Measurements from ENCODE around the gene WIPF1. TPM values are rescaled to one million over a fixed set of nuclear protein-coding genes. Genes with fewer than 3 reads are reported as not detected.

WIPF1 gene, protein sequence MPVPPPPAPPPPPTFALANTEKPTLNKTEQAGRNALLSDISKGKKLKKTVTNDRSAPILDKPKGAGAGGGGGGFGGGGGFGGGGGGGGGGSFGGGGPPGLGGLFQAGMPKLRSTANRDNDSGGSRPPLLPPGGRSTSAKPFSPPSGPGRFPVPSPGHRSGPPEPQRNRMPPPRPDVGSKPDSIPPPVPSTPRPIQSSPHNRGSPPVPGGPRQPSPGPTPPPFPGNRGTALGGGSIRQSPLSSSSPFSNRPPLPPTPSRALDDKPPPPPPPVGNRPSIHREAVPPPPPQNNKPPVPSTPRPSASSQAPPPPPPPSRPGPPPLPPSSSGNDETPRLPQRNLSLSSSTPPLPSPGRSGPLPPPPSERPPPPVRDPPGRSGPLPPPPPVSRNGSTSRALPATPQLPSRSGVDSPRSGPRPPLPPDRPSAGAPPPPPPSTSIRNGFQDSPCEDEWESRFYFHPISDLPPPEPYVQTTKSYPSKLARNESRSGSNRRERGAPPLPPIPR
- polyA plus RNA-seq (2011; rRNA removed), result 27.1 and 34.9 TPM in 2 replicates
- 19.5 TPM in 2 replicates for polyA minus RNA-seq (2011; rRNA and poly(A)+ RNA removed)

DNA sequence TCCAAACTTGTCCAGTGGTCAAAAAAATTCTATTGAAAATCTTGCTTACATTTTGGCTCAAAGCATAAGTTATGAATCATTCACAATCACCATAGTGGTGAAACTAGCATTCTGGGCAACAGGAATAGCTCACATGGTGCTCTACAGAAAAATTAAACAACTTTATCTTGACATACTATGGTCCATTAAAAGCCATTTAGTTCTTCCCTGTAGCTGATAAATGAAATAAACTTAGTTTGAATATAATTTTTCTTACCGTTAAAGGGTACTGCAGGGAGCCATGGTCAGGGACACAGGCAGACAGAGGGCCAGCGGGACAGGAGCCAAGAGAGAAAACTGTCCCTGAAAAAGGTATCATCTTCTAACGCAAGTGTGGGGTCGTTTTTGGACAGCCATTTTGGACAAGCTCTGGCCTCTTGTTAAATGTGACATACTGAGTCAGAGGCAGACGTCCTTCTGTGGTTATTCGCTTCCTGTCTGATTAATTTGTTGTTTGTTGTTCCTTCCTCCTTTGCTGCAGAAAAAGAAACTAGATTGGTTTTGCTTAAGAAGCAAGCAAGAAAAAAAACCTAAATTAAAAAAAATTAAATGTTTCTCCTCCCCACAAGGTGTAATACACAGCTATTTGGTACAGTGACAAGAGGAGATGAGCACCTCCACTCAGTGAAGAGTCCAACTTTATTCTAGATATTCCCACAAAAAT, at the start of gene WIPF1:
Gene WIPF1, minus strand, starts transcription at position 460 of the 703 bp plus-strand sequence. CDS start 12,231 bp downstream, outside the sequence.
- DNase-seq (ENCODE audit: low read depth), result no peak
- H3K27me3 ChIP-seq (ENCODE audit: control insufficient read depth, insufficient read depth, low read length), result no peaks in the 10 kb centered on the region
- POLR2A ChIA-PET, result no interaction called here
- TF ChIP-seq, protein P1, sequence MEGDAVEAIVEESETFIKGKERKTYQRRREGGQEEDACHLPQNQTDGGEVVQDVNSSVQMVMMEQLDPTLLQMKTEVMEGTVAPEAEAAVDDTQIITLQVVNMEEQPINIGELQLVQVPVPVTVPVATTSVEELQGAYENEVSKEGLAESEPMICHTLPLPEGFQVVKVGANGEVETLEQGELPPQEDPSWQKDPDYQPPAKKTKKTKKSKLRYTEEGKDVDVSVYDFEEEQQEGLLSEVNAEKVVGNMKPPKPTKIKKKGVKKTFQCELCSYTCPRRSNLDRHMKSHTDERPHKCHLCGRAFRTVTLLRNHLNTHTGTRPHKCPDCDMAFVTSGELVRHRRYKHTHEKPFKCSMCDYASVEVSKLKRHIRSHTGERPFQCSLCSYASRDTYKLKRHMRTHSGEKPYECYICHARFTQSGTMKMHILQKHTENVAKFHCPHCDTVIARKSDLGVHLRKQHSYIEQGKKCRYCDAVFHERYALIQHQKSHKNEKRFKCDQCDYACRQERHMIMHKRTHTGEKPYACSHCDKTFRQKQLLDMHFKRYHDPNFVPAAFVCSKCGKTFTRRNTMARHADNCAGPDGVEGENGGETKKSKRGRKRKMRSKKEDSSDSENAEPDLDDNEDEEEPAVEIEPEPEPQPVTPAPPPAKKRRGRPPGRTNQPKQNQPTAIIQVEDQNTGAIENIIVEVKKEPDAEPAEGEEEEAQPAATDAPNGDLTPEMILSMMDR (IDR thresholded peaks at IDR 0.05; ENCODE audit: insufficient read depth, low read depth, low read length), result no peak
- CTCF ChIA-PET, result interaction anchor here (1.0 to 2.5 kb wide), 8 partner anchors 10 to 102 kb away, joined by 3 to 9 read pairs (median 3); no protein-coding TSS in a partner anchor
- no peaks in the 10 kb centered on the region for H3K36me3 ChIP-seq (ENCODE audit: control insufficient read depth, insufficient read depth, low read length)
- no peak within 1 kb of the TSS for H3K4me3 ChIP-seq (ENCODE audit: low read depth, low read length)

- TF ChIP-seq, protein P1 (IDR thresholded peaks at IDR 0.05; ENCODE audit: insufficient read depth, low read depth, low read length), result no peak
- Histone ChIP-seq H3K36me3 (ENCODE audit: control insufficient read depth, insufficient read depth, low read length) (no peaks in the 10 kb centered on the region), H3K27me3 (ENCODE audit: control insufficient read depth, insufficient read depth, low read length) (no peaks in the 10 kb centered on the region), H3K4me3 (ENCODE audit: low read depth, low read length) (no peak overlapping the region)
- POLR2A ChIA-PET, result no interaction called here
- no peak for DNase-seq (ENCODE audit: low read depth)
- CTCF ChIA-PET, result no interaction called here
These were observed 47.7 kb upstream of the WIPF1 start for GRCh38 chr2:174645296-174645695.

DNA sequence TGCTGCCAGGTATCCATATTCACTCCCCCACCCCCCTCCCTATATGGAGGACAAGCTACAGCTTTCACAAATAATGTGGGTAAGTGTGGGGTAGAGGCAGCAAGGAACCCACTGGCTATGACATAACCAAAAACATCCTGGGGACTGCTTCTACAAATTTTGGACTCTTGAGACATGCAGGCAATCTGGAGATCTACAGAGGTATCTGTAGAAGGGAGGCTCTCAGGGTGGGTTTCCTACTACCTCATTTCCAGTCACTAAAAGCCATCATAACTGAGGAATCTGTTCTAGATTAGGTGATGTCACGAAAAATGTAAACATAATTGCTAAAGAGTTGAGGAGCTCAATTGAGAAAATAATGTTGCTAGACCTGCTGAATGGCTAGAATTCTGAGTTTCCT, 46.8 kb upstream of the WIPF1 start:
- ChIA-PET CTCF (no interaction called here), POLR2A (no interaction called here)
- no peak for DNase-seq (ENCODE audit: low read depth)
- Histone ChIP-seq H3K36me3 (ENCODE audit: control insufficient read depth, insufficient read depth, low read length) (no peaks in the 10 kb centered on the region), H3K4me3 (ENCODE audit: low read depth, low read length) (no peak overlapping the region), H3K27me3 (ENCODE audit: control insufficient read depth, insufficient read depth, low read length) (no peaks in the 10 kb centered on the region)
- TF ChIP-seq, protein P1 (IDR thresholded peaks at IDR 0.05; ENCODE audit: insufficient read depth, low read depth, low read length), result no peak

- Histone ChIP-seq H3K27me3 (ENCODE audit: control insufficient read depth, insufficient read depth, low read length) (no peaks in the 10 kb centered on the region), H3K36me3 (ENCODE audit: control insufficient read depth, insufficient read depth, low read length) (no peaks in the 10 kb centered on the region), H3K4me3 (ENCODE audit: low read depth, low read length) (no peak overlapping the region)
- ChIA-PET POLR2A (no interaction called here), CTCF (interaction anchor here (1.3 kb wide), 1 partner anchor 9 kb away, joined by 3 read pairs; no protein-coding TSS in a partner anchor)
- TF ChIP-seq, protein P1 (IDR thresholded peaks at IDR 0.05; ENCODE audit: insufficient read depth, low read depth, low read length), result no peak
- DNase-seq (ENCODE audit: low read depth), result no peak
These were observed 45.8 kb upstream of the WIPF1 start for GRCh38 chr2:174643356-174643755.

- TF ChIP-seq, protein P1 (IDR thresholded peaks at IDR 0.05; ENCODE audit: insufficient read depth, low read depth, low read length), result no peak
- DNase-seq (ENCODE audit: low read depth), result no peak
- CTCF ChIA-PET, result no interaction called here
These were observed 43.6 kb upstream of the WIPF1 start for GRCh38 chr2:174641168-174641567.

More at GRCh38 chr2:174641168-174641567, 43.6 kb upstream of the WIPF1 start:
- POLR2A ChIA-PET, result no interaction called here
- H3K27me3 ChIP-seq (ENCODE audit: control insufficient read depth, insufficient read depth, low read length), result no peaks in the 10 kb centered on the region
- no peak overlapping the region for H3K4me3 ChIP-seq (ENCODE audit: low read depth, low read length)
- no peaks in the 10 kb centered on the region for H3K36me3 ChIP-seq (ENCODE audit: control insufficient read depth, insufficient read depth, low read length)
